ENCODE measurements around the gene KIF5A. TPM values are rescaled to one million over a fixed set of nuclear protein-coding genes. Genes with fewer than 3 reads are reported as not detected.

KIF5A gene
- total and polyA plus RNA-seq, 2 of the 13 experiments (the other 11 are each of a cell fraction or from before 2014, with no cell fraction given) = 1.6 to 11.9 TPM

DNA sequence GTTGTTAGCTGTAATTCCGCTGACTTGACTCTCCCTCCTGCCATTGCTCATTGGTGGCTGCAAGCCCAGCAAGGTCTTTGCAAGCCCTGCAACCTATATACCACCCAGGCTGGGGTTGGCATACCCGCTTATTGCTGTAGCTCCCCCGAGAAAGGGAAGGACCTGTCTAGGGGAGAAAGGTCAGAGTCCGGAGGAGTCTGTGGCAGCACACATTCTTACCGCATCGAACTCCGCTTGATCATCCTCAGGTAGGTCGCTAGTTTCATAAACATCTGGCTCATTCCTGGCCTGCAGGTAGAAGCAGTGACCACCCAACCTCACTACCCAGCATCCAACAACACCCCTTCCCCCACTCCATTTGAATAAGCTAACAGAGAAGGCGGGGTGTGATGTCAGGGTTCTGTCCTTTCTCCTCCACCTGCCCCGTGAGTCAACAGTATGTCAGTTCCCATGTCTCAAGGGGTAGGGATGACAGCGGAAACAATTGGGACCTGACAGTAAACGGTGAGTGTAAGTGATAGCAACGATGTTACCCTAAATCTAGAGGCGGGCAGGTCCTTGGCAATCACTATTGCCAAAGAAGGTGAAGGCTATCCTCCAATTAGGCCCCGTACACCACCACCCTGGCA, 3.9 kb upstream of the KIF5A start (continued):
- TF ChIP-seq, protein P1, sequence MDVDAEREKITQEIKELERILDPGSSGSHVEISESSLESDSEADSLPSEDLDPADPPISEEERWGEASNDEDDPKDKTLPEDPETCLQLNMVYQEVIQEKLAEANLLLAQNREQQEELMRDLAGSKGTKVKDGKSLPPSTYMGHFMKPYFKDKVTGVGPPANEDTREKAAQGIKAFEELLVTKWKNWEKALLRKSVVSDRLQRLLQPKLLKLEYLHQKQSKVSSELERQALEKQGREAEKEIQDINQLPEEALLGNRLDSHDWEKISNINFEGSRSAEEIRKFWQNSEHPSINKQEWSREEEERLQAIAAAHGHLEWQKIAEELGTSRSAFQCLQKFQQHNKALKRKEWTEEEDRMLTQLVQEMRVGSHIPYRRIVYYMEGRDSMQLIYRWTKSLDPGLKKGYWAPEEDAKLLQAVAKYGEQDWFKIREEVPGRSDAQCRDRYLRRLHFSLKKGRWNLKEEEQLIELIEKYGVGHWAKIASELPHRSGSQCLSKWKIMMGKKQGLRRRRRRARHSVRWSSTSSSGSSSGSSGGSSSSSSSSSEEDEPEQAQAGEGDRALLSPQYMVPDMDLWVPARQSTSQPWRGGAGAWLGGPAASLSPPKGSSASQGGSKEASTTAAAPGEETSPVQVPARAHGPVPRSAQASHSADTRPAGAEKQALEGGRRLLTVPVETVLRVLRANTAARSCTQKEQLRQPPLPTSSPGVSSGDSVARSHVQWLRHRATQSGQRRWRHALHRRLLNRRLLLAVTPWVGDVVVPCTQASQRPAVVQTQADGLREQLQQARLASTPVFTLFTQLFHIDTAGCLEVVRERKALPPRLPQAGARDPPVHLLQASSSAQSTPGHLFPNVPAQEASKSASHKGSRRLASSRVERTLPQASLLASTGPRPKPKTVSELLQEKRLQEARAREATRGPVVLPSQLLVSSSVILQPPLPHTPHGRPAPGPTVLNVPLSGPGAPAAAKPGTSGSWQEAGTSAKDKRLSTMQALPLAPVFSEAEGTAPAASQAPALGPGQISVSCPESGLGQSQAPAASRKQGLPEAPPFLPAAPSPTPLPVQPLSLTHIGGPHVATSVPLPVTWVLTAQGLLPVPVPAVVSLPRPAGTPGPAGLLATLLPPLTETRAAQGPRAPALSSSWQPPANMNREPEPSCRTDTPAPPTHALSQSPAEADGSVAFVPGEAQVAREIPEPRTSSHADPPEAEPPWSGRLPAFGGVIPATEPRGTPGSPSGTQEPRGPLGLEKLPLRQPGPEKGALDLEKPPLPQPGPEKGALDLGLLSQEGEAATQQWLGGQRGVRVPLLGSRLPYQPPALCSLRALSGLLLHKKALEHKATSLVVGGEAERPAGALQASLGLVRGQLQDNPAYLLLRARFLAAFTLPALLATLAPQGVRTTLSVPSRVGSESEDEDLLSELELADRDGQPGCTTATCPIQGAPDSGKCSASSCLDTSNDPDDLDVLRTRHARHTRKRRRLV (CRISPR knock-in tag; IDR thresholded peaks at IDR 0.05) = peak; percentile 41; the same call in 1 of the 2 replicates
- TF ChIP-seq TBL1XR1 (IDR thresholded peaks at IDR 0.05; ENCODE audit: borderline replicate concordance, low read length, partially characterized antibody) = no peak
- no peak for TF ChIP-seq NCOA1 (CRISPR knock-in tag; IDR thresholded peaks at IDR 0.05)
- TF ChIP-seq CREB1 (IDR thresholded peaks at IDR 0.05) = 0 out of 2 replicates have a peak, but pooled peaks have one; percentile 12
- TF ChIP-seq CREB1 (CRISPR knock-in tag; IDR thresholded peaks at IDR 0.05) = no peak
- no peak for TF ChIP-seq ZNF775 (CRISPR knock-in tag; IDR thresholded peaks at IDR 0.05; ENCODE audit: borderline replicate concordance)
- TF ChIP-seq, protein P2, sequence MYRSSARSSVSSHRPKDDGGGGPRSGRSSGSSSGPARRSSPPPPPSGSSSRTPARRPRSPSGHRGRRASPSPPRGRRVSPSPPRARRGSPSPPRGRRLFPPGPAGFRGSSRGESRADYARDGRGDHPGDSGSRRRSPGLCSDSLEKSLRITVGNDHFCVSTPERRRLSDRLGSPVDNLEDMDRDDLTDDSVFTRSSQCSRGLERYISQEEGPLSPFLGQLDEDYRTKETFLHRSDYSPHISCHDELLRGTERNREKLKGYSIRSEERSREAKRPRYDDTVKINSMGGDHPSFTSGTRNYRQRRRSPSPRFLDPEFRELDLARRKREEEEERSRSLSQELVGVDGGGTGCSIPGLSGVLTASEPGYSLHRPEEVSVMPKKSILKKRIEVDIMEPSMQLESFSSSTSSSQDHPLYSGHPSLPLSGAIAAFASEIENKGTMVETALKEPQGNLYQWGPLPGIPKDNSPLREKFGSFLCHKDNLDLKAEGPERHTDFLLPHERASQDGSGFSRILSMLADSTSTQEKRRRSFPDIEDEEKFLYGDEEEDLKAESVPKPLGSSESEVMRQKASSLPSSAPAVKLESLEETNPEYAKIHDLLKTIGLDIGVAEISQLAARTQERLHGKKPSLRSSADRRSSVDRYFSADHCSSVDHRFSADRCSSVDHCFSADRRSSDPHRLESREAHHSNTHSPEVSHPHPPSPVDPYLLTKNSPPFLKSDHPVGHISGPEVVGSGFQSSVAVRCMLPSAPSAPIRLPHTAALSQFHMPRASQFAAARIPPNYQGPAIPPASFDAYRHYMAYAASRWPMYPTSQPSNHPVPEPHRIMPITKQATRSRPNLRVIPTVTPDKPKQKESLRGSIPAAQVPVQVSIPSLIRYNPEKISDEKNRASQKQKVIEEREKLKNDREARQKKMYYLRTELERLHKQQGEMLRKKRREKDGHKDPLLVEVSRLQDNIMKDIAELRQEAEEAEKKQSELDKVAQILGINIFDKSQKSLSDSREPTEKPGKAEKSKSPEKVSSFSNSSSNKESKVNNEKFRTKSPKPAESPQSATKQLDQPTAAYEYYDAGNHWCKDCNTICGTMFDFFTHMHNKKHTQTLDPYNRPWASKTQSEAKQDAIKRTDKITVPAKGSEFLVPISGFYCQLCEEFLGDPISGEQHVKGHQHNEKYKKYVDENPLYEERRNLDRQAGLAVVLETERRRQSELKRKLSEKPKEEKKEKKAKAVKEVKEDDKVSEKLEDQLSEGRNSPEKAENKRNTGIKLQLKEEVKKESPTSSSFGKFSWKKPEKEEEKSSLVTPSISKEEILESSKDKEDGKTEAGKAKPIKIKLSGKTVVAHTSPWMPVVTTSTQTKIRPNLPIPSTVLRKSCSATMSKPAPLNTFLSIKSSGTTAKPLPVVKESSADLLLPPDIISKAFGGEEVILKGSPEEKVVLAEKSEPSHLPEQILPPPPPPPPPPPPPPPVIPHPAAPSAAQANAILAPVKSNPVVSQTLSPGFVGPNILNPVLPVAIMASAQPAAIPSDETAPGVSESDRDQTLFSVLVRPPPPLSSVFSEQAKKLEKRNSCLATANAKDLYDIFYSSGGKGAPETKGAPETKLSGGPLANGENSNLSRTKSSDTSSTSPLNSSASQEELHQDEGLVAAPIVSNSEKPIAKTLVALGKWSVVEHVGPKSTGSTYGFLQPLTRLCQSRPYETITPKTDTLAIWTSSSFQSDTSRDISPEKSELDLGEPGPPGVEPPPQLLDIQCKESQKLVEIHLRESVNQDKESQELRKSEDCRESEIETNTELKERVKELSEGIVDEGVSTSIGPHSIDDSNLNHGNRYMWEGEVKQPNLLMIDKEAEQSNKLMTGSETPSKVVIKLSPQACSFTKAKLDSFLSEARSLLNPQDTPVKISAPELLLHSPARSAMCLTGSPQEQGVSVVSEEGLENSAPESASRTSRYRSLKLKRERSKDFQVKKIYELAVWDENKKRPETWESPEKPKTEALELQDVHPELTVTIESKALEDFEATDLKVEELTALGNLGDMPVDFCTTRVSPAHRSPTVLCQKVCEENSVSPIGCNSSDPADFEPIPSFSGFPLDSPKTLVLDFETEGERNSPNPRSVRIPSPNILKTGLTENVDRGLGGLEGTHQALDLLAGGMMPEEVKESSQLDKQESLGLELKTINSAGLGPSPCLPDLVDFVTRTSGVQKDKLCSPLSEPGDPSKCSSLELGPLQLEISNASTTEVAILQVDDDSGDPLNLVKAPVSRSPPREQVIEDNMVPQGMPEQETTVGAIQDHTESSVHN (CRISPR knock-in tag; IDR thresholded peaks at IDR 0.05) = no peak
- TF ChIP-seq RCOR2 (CRISPR knock-in tag; IDR thresholded peaks at IDR 0.05) = no peak
- TF ChIP-seq ZNF3 (CRISPR knock-in tag; IDR thresholded peaks at IDR 0.05) = no peak
- TF ChIP-seq CHD2 (IDR thresholded peaks at IDR 0.05; ENCODE audit: low read depth, low read length) = no peak
- TF ChIP-seq ZNF350 (CRISPR knock-in tag; IDR thresholded peaks at IDR 0.05; ENCODE audit: borderline replicate concordance, low read depth) = peak; percentile 15; the same call in 1 of the 2 replicates
- no peak for TF ChIP-seq REPIN1 (CRISPR knock-in tag; IDR thresholded peaks at IDR 0.05; ENCODE audit: borderline replicate concordance, low read depth)
- TF ChIP-seq, protein P3, sequence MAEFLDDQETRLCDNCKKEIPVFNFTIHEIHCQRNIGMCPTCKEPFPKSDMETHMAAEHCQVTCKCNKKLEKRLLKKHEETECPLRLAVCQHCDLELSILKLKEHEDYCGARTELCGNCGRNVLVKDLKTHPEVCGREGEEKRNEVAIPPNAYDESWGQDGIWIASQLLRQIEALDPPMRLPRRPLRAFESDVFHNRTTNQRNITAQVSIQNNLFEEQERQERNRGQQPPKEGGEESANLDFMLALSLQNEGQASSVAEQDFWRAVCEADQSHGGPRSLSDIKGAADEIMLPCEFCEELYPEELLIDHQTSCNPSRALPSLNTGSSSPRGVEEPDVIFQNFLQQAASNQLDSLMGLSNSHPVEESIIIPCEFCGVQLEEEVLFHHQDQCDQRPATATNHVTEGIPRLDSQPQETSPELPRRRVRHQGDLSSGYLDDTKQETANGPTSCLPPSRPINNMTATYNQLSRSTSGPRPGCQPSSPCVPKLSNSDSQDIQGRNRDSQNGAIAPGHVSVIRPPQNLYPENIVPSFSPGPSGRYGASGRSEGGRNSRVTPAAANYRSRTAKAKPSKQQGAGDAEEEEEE (CRISPR knock-in tag; IDR thresholded peaks at IDR 0.05; ENCODE audit: borderline replicate concordance) = no peak
- no peak for TF ChIP-seq TP53 (CRISPR knock-in tag; conservative IDR thresholded peaks at IDR 0.05)
- TF ChIP-seq NFYB (CRISPR knock-in tag; IDR thresholded peaks at IDR 0.05) = no peak
